NK-92 (cell line): ENCODE measurements around the gene GPER1.
"Not testable (repeated sequence)": the region's sequence is repeated elsewhere in the genome, so short reads cannot be mapped to it uniquely, and the experiment has no call there.

Experiments used
- DNase-seq: peaks from one replicate; lab custom pipeline; 2025; ENCODE audit not compliant: unreplicated experiment; lab: John Stamatoyannopoulos, UW

GPER1 gene

GRCh38 chr7:1116383-1117008, 28.6 kb downstream of the GPER1 start:
- not testable (repeated sequence) for DNase-seq

DNA sequence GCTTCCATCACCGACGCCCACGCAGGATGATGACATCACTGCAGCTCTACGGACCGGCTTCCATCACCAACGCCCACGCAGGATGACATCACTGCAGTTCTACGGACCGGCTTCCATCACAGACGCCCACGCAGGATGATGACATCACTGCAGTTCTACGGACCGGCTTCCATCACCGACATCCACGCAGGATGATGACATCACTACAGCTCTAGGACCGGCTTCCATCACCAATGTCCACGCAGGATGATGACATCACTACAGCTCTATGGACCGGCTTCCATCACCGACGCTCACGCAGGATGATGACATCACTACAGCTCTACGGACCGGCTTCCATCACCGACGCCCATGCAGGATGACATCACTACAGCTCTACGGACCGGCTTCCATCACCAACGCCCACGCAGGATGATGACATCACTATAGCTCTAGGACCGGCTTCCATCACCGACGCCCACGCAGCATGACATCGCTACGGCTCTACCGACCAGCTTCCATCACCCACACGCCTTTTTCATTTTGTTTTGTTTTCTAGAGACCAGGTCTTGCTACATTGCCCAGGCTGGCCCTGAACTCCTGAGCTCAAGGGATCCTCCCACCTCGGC, 29.5 kb downstream of the GPER1 start:
- DNase-seq = no peak

DNA sequence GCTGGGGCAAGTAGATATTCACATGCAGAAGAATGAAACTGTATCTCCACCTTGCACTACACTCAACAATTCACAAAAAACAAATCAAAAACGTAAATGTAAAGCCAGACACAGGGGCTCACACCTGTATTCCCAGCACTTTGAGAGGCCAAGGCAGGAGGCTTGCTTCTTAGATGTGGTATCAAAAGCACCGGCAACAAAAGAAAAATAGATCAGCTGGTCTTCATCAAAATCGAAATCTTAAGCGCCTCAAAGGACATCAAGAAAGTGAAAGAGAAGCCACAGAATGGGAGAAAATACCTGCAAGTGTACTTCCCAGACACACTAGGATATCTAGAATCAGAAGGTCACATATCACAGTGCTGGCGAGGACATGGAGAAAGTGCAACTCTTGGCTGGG, 31.3 kb downstream of the GPER1 start:
- no peak for DNase-seq

- DNase-seq = no peak
These were observed 32.9 kb downstream of the GPER1 start for GRCh38 chr7:1120791-1121190.

DNA sequence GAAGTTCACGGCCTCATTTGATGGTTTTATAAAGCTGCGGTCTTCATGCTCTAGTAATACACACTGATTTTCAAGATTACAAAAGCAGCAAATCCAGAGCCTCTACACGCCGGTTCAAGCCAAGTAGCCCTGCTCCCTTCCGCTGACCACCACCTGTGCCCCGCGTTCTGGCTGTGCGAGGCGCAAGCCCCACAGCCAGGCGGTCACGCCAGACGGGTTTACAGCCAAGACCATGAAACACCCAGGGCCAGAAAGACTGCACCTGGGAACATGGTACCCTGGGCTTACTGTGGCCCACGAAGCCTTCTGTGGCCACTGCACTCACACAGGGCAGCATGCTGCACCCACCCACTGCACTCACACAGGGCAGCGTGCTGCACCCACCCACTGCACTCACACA, 33.6 kb downstream of the GPER1 start:
- no peak for DNase-seq

GRCh38 chr7:1121886-1122831, 34.2 kb downstream of the GPER1 start:
- DNase-seq = no peak

DNA sequence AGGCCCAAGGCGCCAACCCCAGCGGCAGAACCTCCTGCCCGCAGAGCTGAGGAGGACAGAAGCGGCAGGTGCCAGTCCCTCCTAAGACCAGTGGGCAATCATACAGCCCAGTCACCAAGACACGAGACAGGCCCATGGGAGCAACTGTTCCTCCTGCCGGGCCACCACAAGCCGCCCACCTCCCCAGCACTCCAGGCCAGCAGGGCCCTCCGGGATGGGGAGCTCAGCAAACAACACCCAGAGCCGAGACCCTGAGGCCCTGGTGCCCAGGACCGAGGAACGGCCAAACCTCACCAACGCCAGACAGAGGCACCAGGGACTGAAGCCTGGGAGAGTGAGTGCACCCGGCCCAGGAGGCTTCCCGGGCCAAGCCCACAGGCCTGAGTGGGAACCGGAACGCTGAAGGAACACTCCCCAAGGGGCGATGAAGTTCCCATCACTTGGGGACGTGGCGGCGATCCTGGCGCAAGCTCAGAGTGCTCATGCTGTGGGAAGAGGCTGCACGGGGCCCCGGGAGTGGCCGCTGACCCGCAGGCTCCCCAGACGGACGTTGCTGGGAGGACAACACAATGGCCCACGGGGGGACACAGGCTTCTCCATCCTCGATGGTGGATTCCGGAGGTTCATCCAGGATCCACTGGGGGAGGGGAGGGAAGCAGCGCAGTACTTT, 35.1 kb downstream of the GPER1 start:
- DNase-seq = no peak

GRCh38 chr7:1123715-1124114, 35.8 kb downstream of the GPER1 start:
- no peak for DNase-seq

- DNase-seq = no peak
These were observed 36.3 kb downstream of the GPER1 start for GRCh38 chr7:1124164-1124563.

GRCh38 chr7:1124816-1125602, 37.1 kb downstream of the GPER1 start:
- DNase-seq = no peak

- DNase-seq = no peak
These were observed 37.7 kb downstream of the GPER1 start for GRCh38 chr7:1125603-1125969.

DNA sequence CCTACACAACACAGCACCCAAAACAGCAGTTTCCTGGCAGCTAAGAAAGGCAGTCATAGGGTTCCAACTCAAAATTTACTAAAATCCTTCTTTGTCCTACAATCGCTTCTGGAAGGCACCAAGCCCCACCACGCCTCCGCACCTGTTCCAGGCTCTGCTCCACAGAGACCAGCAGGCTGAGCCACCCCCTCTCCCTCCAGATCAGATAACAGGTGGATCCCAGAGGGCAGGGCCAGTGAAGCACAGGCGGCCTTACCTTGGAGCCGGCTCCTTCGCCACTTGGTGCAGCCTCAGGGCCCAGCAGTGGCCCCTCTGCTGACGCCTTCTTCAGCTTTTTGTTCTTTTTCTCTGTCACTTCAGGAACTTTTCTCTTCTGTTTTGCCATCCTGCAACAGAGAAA, 39.1 kb downstream of the GPER1 start:
- DNase-seq = no peak

- DNase-seq = no peak
These were observed 41.5 kb downstream of the GPER1 start for GRCh38 chr7:1129431-1129830.

- no peak for DNase-seq
These were observed 42.4 kb downstream of the GPER1 start for GRCh38 chr7:1130021-1130990.

DNA sequence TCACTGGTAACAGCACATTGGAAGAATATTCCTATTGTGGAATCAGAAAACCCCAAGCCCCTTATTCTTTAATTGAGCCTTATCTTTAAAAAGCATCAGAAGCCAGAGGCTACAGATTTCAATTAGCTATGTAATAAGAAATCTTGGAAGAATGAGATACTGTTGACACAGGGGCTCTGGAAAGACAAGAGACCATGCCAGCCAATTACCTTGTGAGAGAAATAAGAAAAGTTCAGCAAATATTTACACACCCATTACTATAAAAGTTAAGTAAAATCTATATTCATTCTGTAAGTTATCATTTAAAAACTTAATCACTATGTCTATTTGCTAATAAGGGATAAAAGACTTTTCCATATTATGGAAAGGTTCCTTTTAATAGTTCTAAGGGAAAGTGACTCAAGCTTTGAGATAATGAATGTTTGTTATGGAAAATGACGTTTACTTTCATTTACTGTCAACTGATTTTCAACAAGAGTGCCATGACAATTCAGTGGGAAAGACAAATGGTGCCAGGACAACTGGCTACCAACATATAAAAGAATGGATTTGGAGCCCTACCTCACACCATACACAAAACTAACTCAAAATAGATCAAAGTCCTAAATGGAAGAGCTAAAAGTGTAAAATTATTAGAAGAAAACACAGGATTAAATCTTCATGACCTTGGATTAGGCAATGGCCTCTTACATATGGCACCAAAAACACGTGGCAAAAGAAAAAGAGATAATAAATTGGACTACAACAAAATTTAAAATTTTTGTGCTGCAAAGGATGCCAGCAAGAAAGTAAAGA, 43.8 kb downstream of the GPER1 start:
- DNase-seq = no peak

- DNase-seq = no peak
These were observed 47.0 kb downstream of the GPER1 start for GRCh38 chr7:1134951-1135350.

- no peak for DNase-seq
These were observed 49.1 kb downstream of the GPER1 start for GRCh38 chr7:1136841-1137516.

- DNase-seq = no peak
These were observed 49.7 kb downstream of the GPER1 start for GRCh38 chr7:1137517-1138167.
